CD4-positive, alpha-beta memory T cell (primary cell): Measurements from ENCODE around the gene DSG1. TPM values are rescaled to one million over a fixed set of nuclear protein-coding genes. Genes with fewer than 3 reads are reported as not detected.

Experiments used
- CTCF ChIA-PET: fragments of 350-600 bp; sonication (Branson Sonifier 250); formaldehyde crosslinking; loops from one replicate; lab custom pipeline; 2021; ENCODE audit warnings: inconsistent platforms; ENCODE audit not compliant: partially characterized antibody; lab: Charles Lee
- POLR2A ChIA-PET: fragments of 350-600 bp; sonication (Branson Sonifier 250); formaldehyde crosslinking; loops from one replicate; lab custom pipeline; 2021; ENCODE audit not compliant: partially characterized antibody; lab: Charles Lee
- DNase-seq, 5 donors: peaks; one replicate each; pipeline versions ENCODE4 v3.0.0 to v3.0.0-alpha.2; 2020 to 2022; ENCODE audit warnings: mixed read lengths in 1 of 5
- H3K27ac ChIP-seq: one replicate; pipeline ENCODE4 v1.7.0; 2013; ENCODE audit warnings: low read depth, low read length
- H3K27me3 ChIP-seq: 2 replicates; pipeline ENCODE4 v1.7.0; 2013; ENCODE audit warnings: mild to moderate bottlenecking, low read length, moderate library complexity; ENCODE audit not compliant: insufficient read depth
- H3K36me3 ChIP-seq: 2 replicates; pipeline ENCODE4 v1.7.0; 2013; ENCODE audit warnings: mild to moderate bottlenecking, low read length, moderate library complexity; ENCODE audit not compliant: insufficient read depth
- H3K4me1 ChIP-seq: 2 replicates; pipeline ENCODE4 v1.7.0; 2013; ENCODE audit warnings: mild to moderate bottlenecking, low read length, moderate library complexity; ENCODE audit not compliant: insufficient read depth
- H3K4me3 ChIP-seq, 2 donors: one replicate each; pipeline ENCODE4 v1.7.0; 2013; ENCODE audit warnings: low read length in 2 of 2, mild to moderate bottlenecking in 1 of 2
- H3K9me3 ChIP-seq, 2 donors: one replicate each; pipeline ENCODE4 v1.7.0; 2013; ENCODE audit warnings: low read length in 2 of 2, control low read depth in 1 of 2; ENCODE audit not compliant: control insufficient read depth in 1 of 2
- H3K27ac Mint-ChIP-seq, 7 donors: one replicate each; pipeline ENCODE4 v1.8.0; 2020 to 2021; ENCODE audit warnings: mixed read lengths in 7 of 7, mild to moderate bottlenecking in 6 of 7, inconsistent platforms in 3 of 7, moderate library complexity in 3 of 7
- H3K27me3 Mint-ChIP-seq, 2 donors: one replicate each; pipeline ENCODE4 v1.8.0; 2020 to 2021; ENCODE audit warnings: mixed read lengths in 2 of 2
- H3K36me3 Mint-ChIP-seq, 2 donors: one replicate each; pipeline ENCODE4 v1.8.0; 2020 to 2021; ENCODE audit warnings: mixed read lengths in 2 of 2, inconsistent platforms in 1 of 2, mild to moderate bottlenecking in 1 of 2
- H3K4me1 Mint-ChIP-seq, 4 donors: one replicate each; pipeline ENCODE4 v1.8.0; 2020 to 2021; ENCODE audit warnings: mixed read lengths in 4 of 4, mild to moderate bottlenecking in 1 of 4
- H3K4me3 Mint-ChIP-seq, 8 donors: one replicate each; pipeline ENCODE4 v1.8.0; 2020 to 2021; ENCODE audit warnings: mixed read lengths in 8 of 8, mild to moderate bottlenecking in 7 of 8, moderate library complexity in 6 of 8, inconsistent platforms in 3 of 8
- H3K9me3 Mint-ChIP-seq, 8 donors: one replicate each; pipeline ENCODE4 v1.8.0; 2020 to 2021; ENCODE audit warnings: mixed read lengths in 8 of 8, mild to moderate bottlenecking in 5 of 8, inconsistent platforms in 3 of 8, moderate library complexity in 1 of 8
- intact Hi-C: fragments of 100-400 bp; cut with micrococcal nuclease; formaldehyde crosslinking; loops from one replicate; pipeline ENCODE4 v1.15.1; 2023
- polyA plus RNA-seq, 2 donors: library from polyadenylated mRNA; unstranded; fragments of 300-500 nt; fragmentation: Illumina TruSeq; gene quantifications; one replicate each; pipeline ENCODE4 v1.2.3, GENCODE V29; 2021
- total RNA-seq, 2 experiments: library from RNA; stranded (reverse); gene quantifications; one replicate each; pipeline ENCODE4 v1.2.3, GENCODE V29; 2021

The DSG1 gene
- total and polyA plus RNA-seq, 4 experiments from 2014 or later, result not detected

- intact Hi-C loops, result no loop called here
- no peaks in the 10 kb centered on the region for H3K36me3 ChIP-seq
- CTCF ChIA-PET, result no interaction called here
These were observed 16.7 kb upstream of the DSG1 start for GRCh38 chr18:31301201-31301655.

GRCh38 chr18:31302991-31303390 lies 15.0 kb upstream of the DSG1 start:
- peaks cover 0 to 14% (median under 1%) of the 10 kb centered on the region in 8 donors for H3K9me3 Mint-ChIP-seq
- H3K27me3 Mint-ChIP-seq, result no peaks in the 10 kb centered on the region
- DNase-seq, result no peak
- Histone ChIP-seq H3K27me3 (no peaks in the 10 kb centered on the region), H3K9me3 (no peaks in the 10 kb centered on the region), H3K36me3 (no peaks in the 10 kb centered on the region), H3K27ac (no peak overlapping the region), H3K4me3 (no peak overlapping the region), H3K4me1 (no peaks in the 10 kb centered on the region)
- intact Hi-C loops, result no loop called here
- H3K4me3 Mint-ChIP-seq, result no peak overlapping the region
- ChIA-PET POLR2A (no interaction called here), CTCF (no interaction called here)
- H3K27ac Mint-ChIP-seq, result no peak overlapping the region
- no peaks in the 10 kb centered on the region for H3K36me3 Mint-ChIP-seq
- no peaks in the 10 kb centered on the region for H3K4me1 Mint-ChIP-seq

More at GRCh38 chr18:31301201-31301655, 16.7 kb upstream of the DSG1 start:
- Histone ChIP-seq H3K4me1 (no peaks in the 10 kb centered on the region), H3K9me3 (no peaks in the 10 kb centered on the region), H3K4me3 (no peak overlapping the region), H3K27ac (no peak overlapping the region), H3K27me3 (no peaks in the 10 kb centered on the region)
- Mint-ChIP-seq H3K4me3 (no peak overlapping the region), H3K27me3 (no peaks in the 10 kb centered on the region), H3K9me3 (peaks cover 0 to 13% (median 1%) of the 10 kb centered on the region in 8 donors), H3K27ac (no peak overlapping the region), H3K36me3 (no peaks in the 10 kb centered on the region), H3K4me1 (no peaks in the 10 kb centered on the region)
- POLR2A ChIA-PET, result no interaction called here
- DNase-seq, result no peak

GRCh38 chr18:31303771-31304170 lies 14.2 kb upstream of the DSG1 start:
- ChIA-PET CTCF (no interaction called here), POLR2A (no interaction called here)
- Mint-ChIP-seq H3K4me1 (no peaks in the 10 kb centered on the region), H3K9me3 (peaks cover 0 to 14% (median under 1%) of the 10 kb centered on the region in 8 donors), H3K36me3 (no peaks in the 10 kb centered on the region), H3K27me3 (no peaks in the 10 kb centered on the region), H3K4me3 (no peak overlapping the region), H3K27ac (no peak overlapping the region)
- no peak for DNase-seq
- Histone ChIP-seq H3K27ac (no peak overlapping the region), H3K4me1 (no peaks in the 10 kb centered on the region), H3K9me3 (no peaks in the 10 kb centered on the region), H3K4me3 (no peak overlapping the region), H3K36me3 (no peaks in the 10 kb centered on the region), H3K27me3 (no peaks in the 10 kb centered on the region)
- intact Hi-C loops, result no loop called here

GRCh38 chr18:31309115-31309514 lies 8.8 kb upstream of the DSG1 start:
- Histone ChIP-seq H3K27ac (no peak overlapping the region), H3K4me1 (no peaks in the 10 kb centered on the region), H3K4me3 (no peak overlapping the region), H3K9me3 (no peaks in the 10 kb centered on the region), H3K27me3 (no peaks in the 10 kb centered on the region), H3K36me3 (no peaks in the 10 kb centered on the region)
- H3K9me3 Mint-ChIP-seq, result peaks cover 0 to 25% (median 8%) of the 10 kb centered on the region in 8 donors
- H3K4me1 Mint-ChIP-seq, result no peaks in the 10 kb centered on the region
- POLR2A ChIA-PET, result no interaction called here
- intact Hi-C loops, result no loop called here
- H3K36me3 Mint-ChIP-seq, result no peaks in the 10 kb centered on the region
- CTCF ChIA-PET, result interaction anchor here (0.6 kb wide), 1 partner anchor 191 kb away, joined by 3 read pairs; no protein-coding TSS in a partner anchor
- no peak for DNase-seq
- no peak overlapping the region for H3K4me3 Mint-ChIP-seq
- no peaks in the 10 kb centered on the region for H3K27me3 Mint-ChIP-seq
- H3K27ac Mint-ChIP-seq, result no peak overlapping the region

GRCh38 chr18:31316974-31317373 lies 986 bp upstream of the DSG1 start:
- no peak overlapping the region for H3K27ac ChIP-seq
- no peak overlapping the region for H3K4me3 ChIP-seq
- Mint-ChIP-seq H3K27ac (no peak overlapping the region), H3K27me3 (no peaks in the 10 kb centered on the region), H3K9me3 (peaks cover 0 to 9% (median 0%) of the 10 kb centered on the region in 8 donors), H3K4me3 (no peak overlapping the region), H3K4me1 (no peaks in the 10 kb centered on the region), H3K36me3 (no peaks in the 10 kb centered on the region)
- POLR2A ChIA-PET, result no interaction called here
- CTCF ChIA-PET, result no interaction called here
- no peaks in the 10 kb centered on the region for H3K36me3 ChIP-seq
- H3K27me3 ChIP-seq, result no peaks in the 10 kb centered on the region
- intact Hi-C loops, result no loop called here
- no peak for DNase-seq
- no peaks in the 10 kb centered on the region for H3K4me1 ChIP-seq
- H3K9me3 ChIP-seq, result no peaks in the 10 kb centered on the region

GRCh38 chr18:31321719-31322118 lies 3.8 kb downstream of the DSG1 start:
- H3K9me3 Mint-ChIP-seq, result peaks cover 0 to 9% (median 3%) of the 10 kb centered on the region in 8 donors
- intact Hi-C loops, result no loop called here

GRCh38 chr18:31325051-31325450 lies 7.1 kb downstream of the DSG1 start:
- H3K9me3 ChIP-seq, result no peaks in the 10 kb centered on the region
- intact Hi-C loops, result no loop called here
- no peaks in the 10 kb centered on the region for H3K36me3 ChIP-seq
- no peak overlapping the region for H3K27ac ChIP-seq
- H3K27me3 Mint-ChIP-seq, result peaks cover 0 to 2% of the 10 kb centered on the region in 2 donors
- ChIA-PET POLR2A (no interaction called here), CTCF (no interaction called here)
- H3K4me1 ChIP-seq, result no peaks in the 10 kb centered on the region
- H3K36me3 Mint-ChIP-seq, result no peaks in the 10 kb centered on the region
- H3K4me1 Mint-ChIP-seq, result peaks cover 0 to 1% (median 0%) of the 10 kb centered on the region in 4 donors
- H3K27me3 ChIP-seq, result no peaks in the 10 kb centered on the region
- no peak overlapping the region for H3K27ac Mint-ChIP-seq
- no peak overlapping the region for H3K4me3 ChIP-seq
- peaks cover 0 to 9% (median 4%) of the 10 kb centered on the region in 8 donors for H3K9me3 Mint-ChIP-seq
- H3K4me3 Mint-ChIP-seq, result no peak overlapping the region
- no peak for DNase-seq

More at GRCh38 chr18:31321719-31322118, 3.8 kb downstream of the DSG1 start:
- no peaks in the 10 kb centered on the region for H3K27me3 ChIP-seq
- Mint-ChIP-seq H3K27me3 (peaks cover 0 to 2% of the 10 kb centered on the region in 2 donors), H3K4me3 (no peak overlapping the region), H3K36me3 (no peaks in the 10 kb centered on the region), H3K4me1 (no peaks in the 10 kb centered on the region), H3K27ac (no peak overlapping the region)
- H3K4me3 ChIP-seq, result no peak overlapping the region
- no peak for DNase-seq
- H3K36me3 ChIP-seq, result no peaks in the 10 kb centered on the region
- ChIA-PET POLR2A (no interaction called here), CTCF (no interaction called here)
- no peaks in the 10 kb centered on the region for H3K4me1 ChIP-seq
- H3K27ac ChIP-seq, result no peak overlapping the region
- H3K9me3 ChIP-seq, result no peaks in the 10 kb centered on the region
